Loucy (cell line): ENCODE results near the gene AQP6.

ENCODE experiments used
- CTCF ChIP-seq: fragments of 200-600 bp; sonication (generic); conservative IDR thresholded peaks from 2 replicates; pipeline ENCODE4 v1.5.1; 2014; ENCODE audit warnings: mild to moderate bottlenecking, antibody characterized with exemption, low read length
- EZH2phosphoT487 ChIP-seq: fragments of 200-600 bp; IDR thresholded peaks from 2 replicates; pipeline ENCODE4 v1.6.1; 2018; ENCODE audit warnings: antibody characterized with exemption, mild to moderate bottlenecking, moderate library complexity, borderline replicate concordance

- TF ChIP-seq CTCF (no peak), EZH2phosphoT487 (no peak)
Measured at GRCh38 chr12:49956663-49957569, 15.8 kb upstream of the AQP6 start.
